ENCODE results near the gene ESR2.
"Not testable (repeated sequence)": the region's sequence is repeated elsewhere in the genome, so short reads cannot be mapped to it uniquely, and the experiment has no call there.

The ESR2 gene

DNA sequence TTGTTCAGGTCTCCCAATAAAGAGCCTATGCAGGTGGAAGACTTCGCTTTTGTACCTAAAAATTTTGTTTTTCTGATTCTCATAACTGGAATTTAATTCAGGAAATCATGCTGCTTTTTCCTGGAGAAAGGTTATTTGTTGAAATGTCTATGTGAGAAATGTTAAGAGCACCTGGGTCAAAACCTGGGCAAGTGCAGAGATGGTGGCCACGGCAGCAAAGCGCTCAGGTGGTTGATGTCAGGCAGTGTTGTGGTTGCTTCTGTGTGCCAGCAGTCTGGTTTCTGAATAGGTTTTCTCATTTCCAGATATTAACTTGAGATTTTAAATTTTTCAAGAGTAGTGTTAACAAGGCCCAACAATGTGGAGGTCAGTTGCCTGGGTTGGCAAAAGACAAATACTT, 96.2 kb downstream of the ESR2 start:
- DNase-seq (ENCODE audit: low spot score): no peak

DNA sequence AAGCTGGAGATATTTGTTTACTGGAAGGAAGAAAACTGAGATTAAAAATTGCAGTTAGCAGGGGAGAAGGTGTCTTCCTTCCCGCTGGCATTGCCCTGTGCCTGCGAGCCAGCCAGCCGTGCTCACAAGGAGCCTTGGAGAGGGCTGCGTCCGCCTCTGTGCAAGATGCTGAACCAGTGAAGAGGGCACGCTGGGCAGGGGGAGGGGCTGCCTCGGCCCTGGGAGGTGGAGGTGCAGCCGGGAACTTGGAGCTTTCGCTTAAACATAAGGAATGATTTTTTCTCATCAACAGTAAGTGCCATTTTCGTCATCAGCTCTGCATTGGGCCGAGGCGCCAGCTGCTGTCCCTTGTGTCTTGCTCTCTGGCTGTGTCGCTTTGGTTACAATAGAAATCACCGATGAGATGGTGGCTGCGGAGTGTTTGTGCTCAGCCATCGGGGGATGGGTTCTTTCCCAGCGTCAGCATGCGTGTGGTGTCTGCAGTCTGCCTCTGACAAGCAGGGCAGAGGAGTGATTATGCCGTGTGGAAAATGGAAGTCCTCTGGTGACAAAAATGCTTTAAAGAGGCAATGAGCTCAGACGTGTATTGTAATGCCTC, 97.3 kb downstream of the ESR2 start:
- peak; percentile 79 for DNase-seq (ENCODE audit: low spot score)

DNA sequence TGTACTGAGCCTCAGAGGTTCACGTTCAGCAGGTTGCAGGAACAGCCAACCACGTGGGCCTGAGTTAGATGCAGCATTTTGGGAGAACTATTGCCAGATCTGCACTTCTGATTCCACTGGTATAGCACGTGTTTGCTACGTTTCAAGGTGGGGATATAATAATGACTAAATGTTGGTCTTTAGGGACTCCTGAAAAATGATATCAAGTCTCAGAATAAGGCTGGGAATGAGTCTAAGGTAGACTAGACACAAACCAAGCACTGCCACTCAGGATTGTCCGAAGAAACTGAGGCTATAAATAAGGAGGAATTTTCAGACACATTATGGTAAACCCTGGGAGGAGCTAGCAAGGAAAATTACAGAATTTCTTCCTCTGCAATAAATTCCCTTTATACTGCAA, 98.1 kb downstream of the ESR2 start:
- no peak for DNase-seq (ENCODE audit: low spot score)

DNA sequence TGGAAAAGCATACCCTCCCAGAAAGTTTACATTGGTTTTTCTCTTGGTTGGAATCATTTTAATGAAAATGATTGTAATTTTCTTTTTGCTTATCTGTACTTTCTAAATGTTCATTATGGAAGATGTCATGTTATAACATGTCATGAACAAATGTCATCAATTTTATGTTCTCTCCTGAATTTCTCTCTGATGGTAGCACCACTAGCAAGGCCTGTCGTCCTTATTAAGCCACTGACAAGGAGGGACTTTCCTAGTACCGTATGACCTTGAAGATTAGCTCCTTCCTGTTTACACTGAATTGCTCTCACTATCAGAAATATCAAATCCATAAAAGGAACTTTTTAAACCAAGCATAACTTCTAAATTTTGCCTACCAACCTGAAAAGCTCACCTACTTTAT, 99.0 kb downstream of the ESR2 start:
- DNase-seq (ENCODE audit: low spot score): no peak

DNA sequence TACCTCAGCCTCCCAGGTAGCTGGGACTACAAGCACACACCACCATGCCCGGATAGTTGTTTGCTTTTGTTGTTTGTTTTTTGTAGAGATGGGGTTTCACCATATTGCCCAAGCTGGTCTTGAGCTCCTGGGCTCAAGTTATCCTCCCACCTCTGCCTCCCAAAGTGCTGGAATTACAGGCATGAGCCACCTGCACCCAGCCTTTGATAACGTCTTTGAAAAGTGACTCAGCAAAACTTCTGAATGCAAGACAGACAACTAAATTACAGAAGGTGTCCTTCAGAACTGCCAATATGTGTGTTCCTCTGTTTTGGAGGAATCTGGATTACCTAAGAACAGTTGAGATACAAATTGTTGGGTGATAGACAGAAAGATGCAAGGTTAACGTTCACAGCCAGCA, 99.8 kb downstream of the ESR2 start:
- no peak for DNase-seq (ENCODE audit: low spot score)

DNA sequence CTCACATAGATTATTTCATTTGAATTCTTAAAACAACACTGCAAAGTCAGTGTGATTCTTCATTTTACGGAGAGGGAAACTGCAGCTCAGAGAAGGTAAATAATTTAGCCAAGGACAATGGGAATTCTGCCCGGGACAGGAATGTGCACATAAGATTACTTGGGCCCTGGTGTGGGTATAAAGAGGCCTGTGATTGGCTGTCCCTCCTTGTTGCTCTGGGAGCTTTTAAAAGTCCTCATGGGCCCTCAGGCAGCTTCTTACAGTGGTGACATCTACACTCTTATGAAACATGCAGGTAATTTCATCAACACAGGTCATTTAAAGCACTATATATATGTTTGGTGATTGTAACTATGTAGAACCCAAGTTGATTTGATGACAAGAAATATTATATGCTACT, 100.3 kb downstream of the ESR2 start:
- DNase-seq (ENCODE audit: low spot score): no peak

DNA sequence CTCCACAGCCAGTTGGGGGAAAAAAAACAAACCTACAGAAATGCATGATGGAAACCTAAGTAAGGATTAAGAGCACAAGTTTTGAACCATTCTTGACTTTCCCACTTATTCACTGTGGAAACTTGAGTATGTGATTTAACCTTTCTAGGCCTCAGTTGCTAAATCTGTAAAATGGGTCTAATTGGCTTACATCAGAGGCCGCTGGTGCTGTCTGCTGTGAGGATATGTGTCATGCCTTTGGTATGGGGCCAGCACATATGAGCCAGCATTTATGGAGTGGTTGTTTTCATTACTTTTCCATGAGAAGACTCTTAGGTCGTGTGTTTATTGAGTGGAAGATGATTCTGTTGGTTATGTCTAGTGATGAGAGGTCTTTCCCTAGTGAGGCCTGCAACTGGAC, 102.4 kb downstream of the ESR2 start:
- no peak for DNase-seq (ENCODE audit: low spot score)

DNA sequence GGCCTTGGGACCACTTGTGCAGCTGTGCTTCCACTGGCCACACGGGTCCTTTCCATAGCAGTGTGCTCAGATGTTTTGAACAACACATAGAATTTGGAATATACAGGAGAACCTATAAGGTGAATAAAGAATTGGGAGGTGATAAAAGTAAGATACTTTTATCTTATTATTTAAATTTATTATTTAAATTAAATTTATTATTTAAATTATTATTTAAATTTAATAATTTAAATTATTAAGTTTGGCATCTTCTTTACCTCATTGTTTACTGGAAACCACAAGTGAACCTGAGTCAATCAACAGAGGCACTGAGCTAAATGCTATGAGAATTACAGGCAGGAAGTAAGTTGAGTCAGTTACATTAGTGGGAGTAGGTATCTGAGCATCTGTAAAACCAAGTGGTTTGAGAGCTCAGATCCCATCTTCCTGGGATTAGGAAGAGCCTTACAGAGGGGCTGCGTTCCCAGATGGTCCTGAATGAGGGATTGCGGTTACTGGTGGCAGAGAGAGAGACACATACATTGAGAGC, 103.1 kb downstream of the ESR2 start:
- DNase-seq (ENCODE audit: low spot score): no peak

DNA sequence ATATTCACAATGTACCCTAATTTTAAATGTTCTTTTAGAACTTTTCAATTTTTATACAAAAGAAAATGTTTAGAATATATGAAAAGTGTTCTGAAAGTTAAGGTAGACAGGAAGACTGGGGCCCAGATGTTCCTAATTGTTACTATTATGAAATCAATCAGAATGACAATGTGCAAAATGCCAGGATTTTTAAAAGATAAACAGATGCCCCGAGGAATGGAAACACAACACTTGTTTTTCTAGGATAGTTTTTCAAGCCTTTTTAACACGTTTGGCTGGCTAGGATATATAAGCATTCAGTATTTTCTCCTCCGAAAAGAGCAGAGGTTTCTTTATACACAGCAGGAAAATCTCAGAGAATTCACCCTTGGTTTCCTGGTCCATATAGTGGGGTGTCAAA, 106.8 kb downstream of the ESR2 start:
- no peak for DNase-seq (ENCODE audit: low spot score)

DNA sequence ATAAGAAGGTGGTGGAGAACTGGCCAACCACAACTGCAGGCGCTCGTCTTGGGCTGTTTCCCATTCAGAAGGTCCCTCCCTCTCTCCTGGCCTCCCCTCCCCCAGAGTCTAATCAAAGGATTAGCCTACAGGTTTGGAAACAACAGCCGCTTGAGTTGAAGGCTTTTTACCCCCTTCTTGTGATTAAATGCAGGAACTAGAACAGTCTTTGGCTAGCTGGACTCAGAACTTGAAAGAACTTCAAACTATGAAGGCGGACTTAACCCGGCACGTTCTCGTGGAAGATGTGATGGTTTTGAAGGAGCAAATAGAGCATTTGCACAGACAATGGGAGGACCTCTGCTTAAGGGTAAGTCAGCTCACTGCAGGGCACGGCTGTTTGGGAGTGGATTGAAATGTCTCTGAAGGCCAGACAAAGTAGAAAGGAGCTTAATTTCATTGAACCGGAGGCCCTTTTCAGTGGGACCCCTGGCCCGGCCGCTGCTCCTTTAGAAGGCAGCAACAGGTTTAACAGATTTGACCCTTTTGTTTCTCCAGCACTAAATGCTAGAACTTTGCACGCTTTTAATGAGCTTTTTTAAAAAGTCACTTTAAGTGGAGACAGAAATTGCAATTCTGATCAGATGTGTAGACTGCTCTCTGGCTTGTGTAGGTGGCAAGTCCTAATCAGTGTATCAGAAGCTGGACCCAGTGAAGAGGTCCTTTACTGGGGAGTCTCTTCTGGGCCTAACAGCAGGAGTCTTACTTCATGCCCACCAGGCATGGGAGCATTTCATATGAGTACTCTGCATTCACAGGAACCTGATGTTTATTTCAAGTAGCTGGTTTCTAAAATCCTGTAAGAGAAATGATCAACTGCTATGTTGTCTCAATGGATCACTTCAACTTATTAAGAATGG, 107.7 kb downstream of the ESR2 start:
- DNase-seq (ENCODE audit: low spot score): peak; percentile 74

DNA sequence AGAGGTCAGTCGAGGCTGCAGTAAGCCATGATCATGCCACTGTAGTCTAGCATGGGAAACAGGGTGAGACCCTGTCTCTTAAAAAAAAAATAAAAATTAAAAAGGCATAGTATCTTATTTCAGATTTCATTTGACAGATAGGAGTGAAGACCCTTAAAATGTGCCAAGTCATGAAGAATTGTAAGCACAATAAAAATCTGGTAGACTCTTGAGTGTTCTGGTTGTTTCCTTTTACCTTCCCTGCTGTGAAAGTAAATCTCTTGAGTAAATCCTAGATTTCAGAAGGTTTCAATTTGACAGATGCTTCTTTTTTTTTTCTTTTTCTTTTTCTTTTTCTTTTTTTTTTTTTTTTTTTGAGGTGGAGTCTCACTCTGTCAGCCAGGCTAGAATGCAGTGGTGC, 109.0 kb downstream of the ESR2 start:
- no peak for DNase-seq (ENCODE audit: low spot score)

DNA sequence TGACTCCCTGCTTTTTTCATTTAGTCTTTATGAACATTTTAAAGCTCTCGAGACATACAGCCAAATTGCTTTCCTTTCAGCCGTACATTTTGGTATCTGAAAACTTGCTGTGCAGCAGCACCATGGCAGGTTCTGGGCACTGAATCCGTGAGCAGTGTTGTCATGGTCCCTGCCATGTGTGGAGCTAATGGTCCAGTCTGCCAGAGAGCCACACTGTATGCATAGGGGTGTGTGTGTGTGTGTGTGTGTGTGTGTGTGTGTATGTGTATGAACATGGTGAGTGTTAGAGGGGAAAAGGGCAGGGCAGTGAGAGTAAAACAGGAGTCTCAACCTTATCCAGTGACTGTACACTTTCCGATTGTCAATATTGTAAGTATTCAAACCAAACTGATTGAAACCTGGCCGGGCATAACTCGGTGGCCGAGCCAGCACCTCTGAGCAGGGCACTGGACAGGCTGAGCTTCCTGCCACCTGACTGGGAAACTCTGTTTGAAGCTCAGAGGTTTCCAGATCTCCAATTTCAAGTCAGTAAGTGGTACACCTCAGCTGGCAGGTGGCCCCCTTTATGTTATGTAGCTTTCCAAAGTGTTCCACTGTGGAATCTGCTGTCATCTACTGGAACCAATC, 110.0 kb downstream of the ESR2 start:
- DNase-seq (ENCODE audit: low spot score): no peak

DNA sequence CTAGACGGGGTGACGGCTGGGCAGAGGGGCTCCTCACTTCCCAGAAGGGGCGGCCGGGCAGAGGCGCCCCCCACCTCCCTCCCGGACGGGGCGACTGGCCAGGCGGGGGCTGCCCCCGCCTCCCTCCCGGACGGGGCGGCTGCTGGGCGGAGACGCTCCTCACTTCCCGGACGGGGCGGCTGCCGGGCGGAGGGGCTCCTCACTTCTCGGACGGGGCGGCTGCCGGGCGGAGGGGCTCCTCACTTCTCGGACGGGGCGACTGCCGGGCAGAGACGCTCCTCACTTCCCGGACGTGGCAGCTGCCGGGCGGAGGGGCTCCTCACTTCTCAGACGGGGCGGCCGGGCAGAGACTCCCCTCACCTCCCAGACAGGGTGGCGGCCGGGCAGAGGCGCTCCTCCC, 111.3 kb downstream of the ESR2 start:
- DNase-seq (ENCODE audit: low spot score): not testable (repeated sequence)

DNA sequence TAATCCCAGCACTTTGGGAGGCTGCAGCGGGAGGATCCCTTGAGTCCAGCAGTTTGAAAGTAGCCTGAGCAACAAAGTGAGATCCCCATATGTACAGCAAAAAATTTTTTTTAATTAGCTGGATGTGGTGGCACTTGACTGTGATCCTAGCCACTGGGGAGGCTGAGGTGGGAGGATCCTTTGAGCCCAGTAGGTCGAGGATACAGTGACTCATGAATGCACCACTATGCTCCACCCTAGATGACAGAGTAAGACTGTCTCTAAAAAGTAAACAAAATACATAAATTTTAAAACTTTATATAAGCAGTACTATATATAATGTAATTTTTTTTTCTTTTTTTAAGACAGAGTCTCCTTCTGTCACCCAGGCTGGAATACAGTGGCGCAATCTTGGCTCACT, 115.4 kb downstream of the ESR2 start:
- no peak for DNase-seq (ENCODE audit: low spot score)

DNA sequence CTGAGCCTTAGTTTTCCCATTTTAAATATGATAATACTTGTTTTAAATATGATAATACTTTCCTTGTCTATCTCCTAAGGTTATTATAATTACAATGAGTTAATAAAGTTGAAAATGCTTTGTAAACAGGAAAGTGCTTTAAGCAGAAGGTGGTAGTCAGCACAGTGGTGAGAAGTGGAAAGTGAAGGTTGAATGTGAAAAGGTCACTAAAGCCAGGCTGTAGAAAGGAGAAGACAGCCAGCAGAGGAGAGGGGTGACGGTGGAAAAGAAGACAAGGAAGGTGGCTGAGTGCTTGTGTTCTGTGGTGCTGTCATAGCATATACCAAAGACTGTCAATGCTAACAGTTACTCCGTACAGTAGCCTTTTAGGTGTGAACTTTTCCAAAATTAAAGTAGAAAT, 117.8 kb downstream of the ESR2 start:
- DNase-seq (ENCODE audit: low spot score): no peak

DNA sequence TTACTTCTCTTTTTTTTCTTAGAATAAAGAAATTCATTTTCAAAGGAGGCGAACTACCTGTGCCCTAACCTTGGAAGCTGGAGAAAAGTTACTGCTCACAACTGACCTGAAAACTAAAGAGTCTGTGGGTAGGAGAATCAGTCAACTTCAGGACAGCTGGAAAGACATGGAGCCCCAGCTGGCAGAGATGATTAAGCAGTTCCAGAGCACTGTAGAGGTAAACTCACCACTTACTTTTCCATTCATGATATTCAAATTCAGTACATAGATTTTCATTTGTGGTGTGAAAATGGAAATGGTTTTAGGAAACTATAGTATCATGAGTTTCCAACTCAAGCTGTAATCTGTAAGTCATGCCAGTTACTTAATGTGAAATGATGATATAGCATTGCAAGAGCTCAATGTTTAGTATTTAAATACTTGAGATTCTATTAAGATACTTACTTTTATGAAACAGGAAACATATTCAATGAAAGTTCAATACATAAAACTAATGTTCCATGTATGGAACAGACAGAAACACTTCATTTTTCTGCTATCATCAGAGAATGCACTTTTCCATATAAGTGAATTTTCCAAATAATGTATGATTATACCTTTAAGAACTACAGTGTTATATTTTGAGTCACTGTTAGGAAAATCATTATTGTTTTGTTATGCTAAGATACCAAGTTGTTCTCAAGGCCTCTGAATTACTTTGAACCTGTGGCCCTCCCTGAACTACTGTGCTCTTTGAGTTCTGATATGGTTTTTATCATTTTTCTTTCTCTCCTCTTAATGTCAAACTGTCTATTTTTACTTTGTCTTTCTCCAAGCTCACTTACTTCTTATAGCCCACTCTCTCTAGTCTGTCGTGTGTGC, 119.0 kb downstream of the ESR2 start:
- DNase-seq (ENCODE audit: low spot score): no peak

DNA sequence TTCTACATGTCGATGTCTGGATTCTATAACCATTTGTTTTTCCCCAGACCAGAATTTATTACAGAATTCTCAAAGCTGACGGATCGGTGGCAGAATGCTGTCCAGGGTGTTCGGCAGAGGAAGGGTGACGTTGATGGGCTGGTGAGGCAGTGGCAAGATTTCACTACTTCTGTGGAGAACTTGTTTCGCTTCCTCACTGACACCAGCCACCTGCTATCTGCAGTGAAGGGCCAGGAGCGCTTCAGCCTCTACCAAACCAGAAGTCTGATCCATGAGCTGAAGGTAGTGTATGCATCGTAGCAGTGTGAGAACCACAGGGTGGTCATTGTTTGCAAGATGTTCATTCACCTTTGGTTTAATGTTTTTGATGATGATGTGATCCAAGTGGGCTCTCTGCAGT, 124.0 kb downstream of the ESR2 start:
- DNase-seq (ENCODE audit: low spot score): no peak

DNA sequence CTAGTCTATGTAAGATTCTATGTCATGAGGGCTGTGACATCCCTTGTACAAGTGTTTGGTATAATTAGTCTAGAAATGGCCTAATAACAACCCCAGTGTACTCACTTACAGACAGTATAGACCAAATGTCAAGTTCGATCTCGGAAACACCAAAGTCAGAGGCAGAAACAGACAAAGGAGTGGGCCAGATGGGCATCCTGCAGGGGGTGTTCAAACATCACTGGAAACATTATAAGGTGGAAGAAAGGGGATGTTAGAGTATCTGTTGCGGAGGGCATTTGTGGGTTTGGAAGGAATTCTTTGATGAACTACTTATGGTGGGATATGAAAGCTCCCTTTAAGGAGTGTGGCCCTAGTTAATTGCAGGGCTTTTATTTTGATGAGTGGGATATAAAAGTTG, 134.6 kb downstream of the ESR2 start:
- no peak for DNase-seq (ENCODE audit: low spot score)

DNA sequence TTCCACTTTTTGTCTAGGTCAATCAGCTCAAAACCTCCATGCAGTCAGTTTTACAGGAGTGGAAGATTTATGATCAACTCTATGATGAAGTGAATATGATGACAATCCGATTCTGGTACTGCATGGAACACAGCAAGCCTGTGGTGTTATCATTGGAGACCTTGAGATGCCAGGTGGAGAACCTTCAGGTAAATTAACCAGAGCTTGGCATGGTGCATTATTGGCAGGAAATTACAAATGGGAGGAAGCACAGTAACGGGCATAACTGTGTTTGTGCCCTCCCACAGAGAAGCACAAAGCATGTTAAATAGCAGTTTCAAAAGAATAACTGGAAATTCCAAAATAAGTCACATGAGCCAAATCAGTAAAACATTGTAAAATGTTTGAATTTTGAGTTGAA, 135.6 kb downstream of the ESR2 start:
- no peak for DNase-seq (ENCODE audit: low spot score)

DNA sequence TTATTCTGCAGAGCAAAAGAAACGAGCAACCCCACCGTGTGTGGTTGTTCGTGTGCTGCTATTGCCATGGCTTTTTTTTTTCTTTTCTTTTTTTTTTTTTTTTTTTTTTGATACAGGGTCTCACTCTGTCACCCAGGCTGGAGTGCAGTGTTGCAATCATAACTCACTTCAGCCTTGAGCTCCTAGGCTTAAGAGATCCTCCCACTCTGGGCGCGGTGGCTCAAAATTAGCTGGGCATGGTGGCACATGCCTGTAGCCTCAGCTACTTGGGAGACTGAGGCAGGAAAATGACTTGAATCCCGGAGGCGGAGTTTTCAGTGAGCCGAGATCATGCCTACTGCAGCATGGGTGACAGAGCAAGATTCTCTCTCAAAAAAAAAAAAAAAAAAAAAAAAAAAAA, 144.2 kb downstream of the ESR2 start:
- DNase-seq (ENCODE audit: low spot score): no peak

DNA sequence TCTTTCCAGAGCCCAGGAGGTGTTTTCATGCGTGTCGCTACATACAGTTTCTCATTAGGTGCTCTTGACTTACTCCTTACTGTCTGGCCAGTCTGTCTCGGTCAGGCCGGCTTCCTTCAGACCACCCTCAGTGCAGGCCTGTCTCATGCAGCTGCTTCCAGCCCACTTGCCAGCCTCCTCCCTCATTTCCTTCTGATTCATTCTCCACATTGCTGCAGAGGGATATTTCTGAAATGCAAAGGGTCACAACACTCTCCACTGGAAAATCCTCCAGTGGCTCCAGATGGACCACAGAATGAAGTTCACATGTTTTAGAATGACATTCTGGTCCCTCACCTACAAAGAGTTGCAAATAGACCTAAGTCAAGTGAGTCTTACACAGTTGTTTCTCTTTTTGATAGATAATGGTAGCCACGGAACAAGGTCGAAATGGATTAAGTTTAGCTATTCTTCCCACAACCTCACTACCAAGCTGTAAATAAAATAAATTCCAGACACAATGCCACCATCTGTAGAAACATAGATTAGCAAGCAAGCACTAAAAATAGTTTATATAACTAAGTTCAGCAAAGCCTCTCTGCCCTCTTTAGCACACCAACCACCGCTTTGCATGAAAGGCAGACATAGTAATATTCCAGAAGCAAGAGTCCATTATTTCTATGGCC, 146.9 kb downstream of the ESR2 start:
- DNase-seq (ENCODE audit: low spot score): no peak

Data from ecto neural progenitor cell (in vitro differentiated cells).